GM12878 (cell line): ENCODE data around the gene GDI2. TPM values are rescaled to one million over a fixed set of nuclear protein-coding genes. Genes with fewer than 3 reads are reported as not detected.

ENCODE experiments used
- BCL11A ChIP-seq: IDR thresholded peaks from 2 replicates; pipeline ENCODE4 v1.6.1; 2011; ENCODE audit warnings: low read depth, low read length
- CREB1 ChIP-seq: IDR thresholded peaks from 2 replicates; pipeline ENCODE4 v1.6.1; 2012; ENCODE audit warnings: low read depth, mild to moderate bottlenecking, inconsistent platforms
- EP300 ChIP-seq, 2 experiments: fragments of 150-350 bp in 1 of 2; IDR thresholded peaks; 2 replicates each; pipeline ENCODE4 v1.6.1; 2011 to 2012; ENCODE audit warnings: low read depth in 2 of 2, low read length in 2 of 2, borderline replicate concordance in 1 of 2, improper control_type of control experiment in 1 of 2, inconsistent platforms in 1 of 2; ENCODE audit not compliant: control insufficient read depth in 1 of 2
- HDAC2 ChIP-seq: fragments of 200-600 bp; sonication (generic); IDR thresholded peaks from 2 replicates; pipeline ENCODE4 v1.6.1; 2017
- IKZF1 ChIP-seq: fragments of 450-650 bp; conservative IDR thresholded peaks from 2 replicates; pipeline ENCODE4 v1.6.1; 2017; ENCODE audit warnings: antibody characterized with exemption, mild to moderate bottlenecking
- IKZF2 ChIP-seq, 2 experiments: fragments of 450-650 bp; IDR thresholded peaks; 2 replicates each; pipeline ENCODE4 v1.6.1; 2017; ENCODE audit warnings: mild to moderate bottlenecking in 2 of 2, moderate library complexity in 2 of 2
- MEF2B ChIP-seq: fragments of 450-650 bp; IDR thresholded peaks from 2 replicates; pipeline ENCODE4 v1.6.1; 2018; ENCODE audit warnings: mild to moderate bottlenecking, moderate library complexity; ENCODE audit not compliant: partially characterized antibody, poor library complexity, severe bottlenecking
- MTA2 ChIP-seq: fragments of 450-650 bp; IDR thresholded peaks from 2 replicates; pipeline ENCODE4 v1.6.1; 2016; ENCODE audit warnings: low read depth, mild to moderate bottlenecking, moderate library complexity
- MXI1 ChIP-seq: fragments of 150-350 bp; IDR thresholded peaks from 2 replicates; pipeline ENCODE4 v1.6.1; 2011; ENCODE audit warnings: low read depth, mild to moderate bottlenecking, inconsistent platforms, low read length, improper control_type of control experiment
- NFXL1 ChIP-seq: fragments of 450-650 bp; IDR thresholded peaks from 2 replicates; pipeline ENCODE4 v1.6.1; 2017; ENCODE audit warnings: antibody characterized with exemption, mild to moderate bottlenecking, borderline replicate concordance
- RELA ChIP-seq: fragments of 450-650 bp; IDR thresholded peaks from 2 replicates; pipeline ENCODE4 v1.8.0; 2014; ENCODE audit warnings: borderline replicate concordance; ENCODE audit not compliant: partially characterized antibody
- RUNX3 ChIP-seq: IDR thresholded peaks from 2 replicates; pipeline ENCODE4 v1.6.1; 2012; ENCODE audit warnings: low read length, inconsistent platforms
- SMARCA5 ChIP-seq: fragments of 450-650 bp; IDR thresholded peaks from 2 replicates; pipeline ENCODE4 v1.6.1; 2017; ENCODE audit warnings: mild to moderate bottlenecking
- SREBF1 ChIP-seq: IDR thresholded peaks from 2 replicates; pipeline ENCODE4 v1.6.1; 2012; ENCODE audit warnings: mild to moderate bottlenecking, low read length
- STAT1 ChIP-seq: fragments of 450-650 bp; conservative IDR thresholded peaks from 2 replicates; pipeline ENCODE4 v1.6.1; 2014; ENCODE audit warnings: antibody characterized with exemption, mild to moderate bottlenecking
- ZBED1 ChIP-seq: IDR thresholded peaks from 2 replicates; pipeline ENCODE4 v1.6.1; 2016; ENCODE audit warnings: borderline replicate concordance
- polyA plus RNA-seq, 11 experiments: library from polyadenylated mRNA; depleted of rRNA in 4 of 11; unstranded in 6 of 11; stranded (reverse) in 5 of 11; fragments of >200 nt; fragmentation: Nextera tagmentation in 4 of 11; fragmentation: Illumina TruSeq in 1 of 11; extraction: Ambion mirVana in 4 of 11; extraction: Trizol in 1 of 11; gene quantifications; 1 replicate in 1 of 11; 2 replicates in 10 of 11; pipeline versions ENCODE4 v1.2.1 to v1.2.3, GENCODE V29; 2011 to 2016; ENCODE audit warnings: inconsistent platforms in 2 of 11, missing spikeins in 2 of 11, low read depth in 1 of 11
- total RNA-seq, 4 experiments: library from RNA; depleted of rRNA in 3 of 4; stranded (reverse); fragments of >200 nt in 3 of 4; fragmentation: Illumina TruSeq in 1 of 4; extraction: Trizol in 1 of 4; gene quantifications; 2 replicates each; pipeline versions ENCODE4 v1.2.1 to v1.2.3, GENCODE V29; 2013 to 2021
- TF ChIP-seq, protein P1 (sequence below): fragments of 450-650 bp; IDR thresholded peaks from 2 replicates; pipeline ENCODE4 v1.6.1; 2017; ENCODE audit warnings: mild to moderate bottlenecking, low read depth, inconsistent platforms; ENCODE audit not compliant: poor library complexity, severe bottlenecking
- TF ChIP-seq, protein P2 (sequence below): fragments of 450-650 bp; conservative IDR thresholded peaks from 2 replicates; pipeline ENCODE4 v1.6.1; 2017; ENCODE audit warnings: mild to moderate bottlenecking, moderate library complexity
- TF ChIP-seq, protein P3 (sequence below): fragments of 450-650 bp; IDR thresholded peaks from 2 replicates; pipeline ENCODE4 v1.6.1; 2017; ENCODE audit warnings: mild to moderate bottlenecking
- TF ChIP-seq, protein P4 (sequence below): fragments of 150-350 bp; IDR thresholded peaks from 2 replicates; pipeline ENCODE4 v1.6.1; 2014; ENCODE audit warnings: mild to moderate bottlenecking, low read depth, low read length
- TF ChIP-seq, protein P5 (sequence below): IDR thresholded peaks from 2 replicates; pipeline ENCODE4 v1.6.1; 2011; ENCODE audit warnings: mild to moderate bottlenecking, low read depth, low read length, moderate library complexity; ENCODE audit not compliant: insufficient replicate concordance

Gene GDI2
- total and polyA plus RNA-seq, 10 of the 15 experiments (the other 5 are each of a cell fraction or from before 2014, with no cell fraction given): 261 to 395 (median 276) TPM

DNA sequence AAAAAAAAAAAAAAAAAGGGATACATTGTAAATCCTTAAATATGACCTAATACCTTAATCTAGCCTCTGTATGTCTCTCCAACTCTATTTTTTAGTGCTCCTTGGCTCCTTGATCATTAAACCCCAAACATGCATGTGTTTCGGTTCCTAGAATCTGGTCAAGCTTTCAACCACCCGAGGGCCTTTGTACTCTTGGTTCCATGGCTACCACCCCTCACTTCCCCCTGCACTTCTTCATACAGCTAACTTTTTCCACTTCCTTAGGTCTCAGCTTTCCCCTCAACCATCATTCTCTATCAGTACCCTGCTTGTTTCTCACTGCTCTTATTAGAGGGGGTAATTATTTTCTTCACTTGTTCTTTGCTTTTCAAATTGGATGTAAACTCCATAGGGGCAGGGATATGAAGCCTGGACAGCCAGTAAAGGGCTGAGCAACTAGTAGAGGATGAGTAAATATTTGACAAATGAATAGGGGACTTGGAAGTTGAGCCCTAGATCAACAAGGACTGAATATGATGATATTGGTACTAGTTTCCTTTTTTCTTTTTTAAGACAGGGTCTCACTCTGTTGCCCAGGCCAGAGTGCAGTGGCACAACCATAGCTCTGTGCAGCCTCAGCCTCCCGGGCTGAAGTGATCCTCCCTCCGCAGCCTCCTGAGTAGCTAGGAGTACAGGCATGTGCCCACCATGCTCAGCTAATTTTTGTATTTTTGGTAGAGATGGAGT, 4.3 kb upstream of the GDI2 start (continued):
- no peak for TF ChIP-seq MEF2B
- TF ChIP-seq, protein P1, sequence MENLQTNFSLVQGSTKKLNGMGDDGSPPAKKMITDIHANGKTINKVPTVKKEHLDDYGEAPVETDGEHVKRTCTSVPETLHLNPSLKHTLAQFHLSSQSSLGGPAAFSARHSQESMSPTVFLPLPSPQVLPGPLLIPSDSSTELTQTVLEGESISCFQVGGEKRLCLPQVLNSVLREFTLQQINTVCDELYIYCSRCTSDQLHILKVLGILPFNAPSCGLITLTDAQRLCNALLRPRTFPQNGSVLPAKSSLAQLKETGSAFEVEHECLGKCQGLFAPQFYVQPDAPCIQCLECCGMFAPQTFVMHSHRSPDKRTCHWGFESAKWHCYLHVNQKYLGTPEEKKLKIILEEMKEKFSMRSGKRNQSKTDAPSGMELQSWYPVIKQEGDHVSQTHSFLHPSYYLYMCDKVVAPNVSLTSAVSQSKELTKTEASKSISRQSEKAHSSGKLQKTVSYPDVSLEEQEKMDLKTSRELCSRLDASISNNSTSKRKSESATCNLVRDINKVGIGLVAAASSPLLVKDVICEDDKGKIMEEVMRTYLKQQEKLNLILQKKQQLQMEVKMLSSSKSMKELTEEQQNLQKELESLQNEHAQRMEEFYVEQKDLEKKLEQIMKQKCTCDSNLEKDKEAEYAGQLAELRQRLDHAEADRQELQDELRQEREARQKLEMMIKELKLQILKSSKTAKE: peak; percentile 56
- 0 out of 4 replicates have a peak, but pooled peaks of 1 of the 2 experiments have one; percentile 47 for TF ChIP-seq EP300 (IDR thresholded peaks at IDR 0.05; ENCODE audit: borderline replicate concordance in 1 of 2, control insufficient read depth in 1 of 2, low read depth in 2 of 2, low read length in 2 of 2)
- TF ChIP-seq NFXL1: no peak
- TF ChIP-seq MTA2: peak; percentile 81
- TF ChIP-seq, protein P2, sequence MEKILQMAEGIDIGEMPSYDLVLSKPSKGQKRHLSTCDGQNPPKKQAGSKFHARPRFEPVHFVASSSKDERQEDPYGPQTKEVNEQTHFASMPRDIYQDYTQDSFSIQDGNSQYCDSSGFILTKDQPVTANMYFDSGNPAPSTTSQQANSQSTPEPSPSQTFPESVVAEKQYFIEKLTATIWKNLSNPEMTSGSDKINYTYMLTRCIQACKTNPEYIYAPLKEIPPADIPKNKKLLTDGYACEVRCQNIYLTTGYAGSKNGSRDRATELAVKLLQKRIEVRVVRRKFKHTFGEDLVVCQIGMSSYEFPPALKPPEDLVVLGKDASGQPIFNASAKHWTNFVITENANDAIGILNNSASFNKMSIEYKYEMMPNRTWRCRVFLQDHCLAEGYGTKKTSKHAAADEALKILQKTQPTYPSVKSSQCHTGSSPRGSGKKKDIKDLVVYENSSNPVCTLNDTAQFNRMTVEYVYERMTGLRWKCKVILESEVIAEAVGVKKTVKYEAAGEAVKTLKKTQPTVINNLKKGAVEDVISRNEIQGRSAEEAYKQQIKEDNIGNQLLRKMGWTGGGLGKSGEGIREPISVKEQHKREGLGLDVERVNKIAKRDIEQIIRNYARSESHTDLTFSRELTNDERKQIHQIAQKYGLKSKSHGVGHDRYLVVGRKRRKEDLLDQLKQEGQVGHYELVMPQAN: no peak
- peak; percentile 79 for TF ChIP-seq RUNX3
- no peak for TF ChIP-seq ZBED1
- 0 out of 2 replicates have a peak, but pooled peaks have one; percentile 56 for TF ChIP-seq SMARCA5
- TF ChIP-seq SREBF1: no peak
- no peak for TF ChIP-seq MXI1
- no peak for TF ChIP-seq RELA
- TF ChIP-seq, protein P3, sequence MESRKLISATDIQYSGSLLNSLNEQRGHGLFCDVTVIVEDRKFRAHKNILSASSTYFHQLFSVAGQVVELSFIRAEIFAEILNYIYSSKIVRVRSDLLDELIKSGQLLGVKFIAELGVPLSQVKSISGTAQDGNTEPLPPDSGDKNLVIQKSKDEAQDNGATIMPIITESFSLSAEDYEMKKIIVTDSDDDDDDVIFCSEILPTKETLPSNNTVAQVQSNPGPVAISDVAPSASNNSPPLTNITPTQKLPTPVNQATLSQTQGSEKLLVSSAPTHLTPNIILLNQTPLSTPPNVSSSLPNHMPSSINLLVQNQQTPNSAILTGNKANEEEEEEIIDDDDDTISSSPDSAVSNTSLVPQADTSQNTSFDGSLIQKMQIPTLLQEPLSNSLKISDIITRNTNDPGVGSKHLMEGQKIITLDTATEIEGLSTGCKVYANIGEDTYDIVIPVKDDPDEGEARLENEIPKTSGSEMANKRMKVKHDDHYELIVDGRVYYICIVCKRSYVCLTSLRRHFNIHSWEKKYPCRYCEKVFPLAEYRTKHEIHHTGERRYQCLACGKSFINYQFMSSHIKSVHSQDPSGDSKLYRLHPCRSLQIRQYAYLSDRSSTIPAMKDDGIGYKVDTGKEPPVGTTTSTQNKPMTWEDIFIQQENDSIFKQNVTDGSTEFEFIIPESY: no peak
- TF ChIP-seq, protein P4, sequence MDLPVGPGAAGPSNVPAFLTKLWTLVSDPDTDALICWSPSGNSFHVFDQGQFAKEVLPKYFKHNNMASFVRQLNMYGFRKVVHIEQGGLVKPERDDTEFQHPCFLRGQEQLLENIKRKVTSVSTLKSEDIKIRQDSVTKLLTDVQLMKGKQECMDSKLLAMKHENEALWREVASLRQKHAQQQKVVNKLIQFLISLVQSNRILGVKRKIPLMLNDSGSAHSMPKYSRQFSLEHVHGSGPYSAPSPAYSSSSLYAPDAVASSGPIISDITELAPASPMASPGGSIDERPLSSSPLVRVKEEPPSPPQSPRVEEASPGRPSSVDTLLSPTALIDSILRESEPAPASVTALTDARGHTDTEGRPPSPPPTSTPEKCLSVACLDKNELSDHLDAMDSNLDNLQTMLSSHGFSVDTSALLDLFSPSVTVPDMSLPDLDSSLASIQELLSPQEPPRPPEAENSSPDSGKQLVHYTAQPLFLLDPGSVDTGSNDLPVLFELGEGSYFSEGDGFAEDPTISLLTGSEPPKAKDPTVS: no peak
- no peak for TF ChIP-seq CREB1
- peak; percentile 75 for TF ChIP-seq BCL11A
- TF ChIP-seq STAT1: no peak
- TF ChIP-seq, protein P5, sequence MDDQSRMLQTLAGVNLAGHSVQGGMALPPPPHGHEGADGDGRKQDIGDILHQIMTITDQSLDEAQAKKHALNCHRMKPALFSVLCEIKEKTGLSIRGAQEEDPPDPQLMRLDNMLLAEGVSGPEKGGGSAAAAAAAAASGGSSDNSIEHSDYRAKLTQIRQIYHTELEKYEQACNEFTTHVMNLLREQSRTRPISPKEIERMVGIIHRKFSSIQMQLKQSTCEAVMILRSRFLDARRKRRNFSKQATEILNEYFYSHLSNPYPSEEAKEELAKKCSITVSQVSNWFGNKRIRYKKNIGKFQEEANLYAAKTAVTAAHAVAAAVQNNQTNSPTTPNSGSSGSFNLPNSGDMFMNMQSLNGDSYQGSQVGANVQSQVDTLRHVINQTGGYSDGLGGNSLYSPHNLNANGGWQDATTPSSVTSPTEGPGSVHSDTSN: no peak
- TF ChIP-seq IKZF2 (IDR thresholded peaks at IDR 0.05): peak; percentile 80 to 82; a peak in 2 of 4 replicates
- TF ChIP-seq HDAC2: no peak
- peak; percentile 79 for TF ChIP-seq IKZF1
